ENCODE measurements around the gene BRF1.

Gene BRF1

DNA sequence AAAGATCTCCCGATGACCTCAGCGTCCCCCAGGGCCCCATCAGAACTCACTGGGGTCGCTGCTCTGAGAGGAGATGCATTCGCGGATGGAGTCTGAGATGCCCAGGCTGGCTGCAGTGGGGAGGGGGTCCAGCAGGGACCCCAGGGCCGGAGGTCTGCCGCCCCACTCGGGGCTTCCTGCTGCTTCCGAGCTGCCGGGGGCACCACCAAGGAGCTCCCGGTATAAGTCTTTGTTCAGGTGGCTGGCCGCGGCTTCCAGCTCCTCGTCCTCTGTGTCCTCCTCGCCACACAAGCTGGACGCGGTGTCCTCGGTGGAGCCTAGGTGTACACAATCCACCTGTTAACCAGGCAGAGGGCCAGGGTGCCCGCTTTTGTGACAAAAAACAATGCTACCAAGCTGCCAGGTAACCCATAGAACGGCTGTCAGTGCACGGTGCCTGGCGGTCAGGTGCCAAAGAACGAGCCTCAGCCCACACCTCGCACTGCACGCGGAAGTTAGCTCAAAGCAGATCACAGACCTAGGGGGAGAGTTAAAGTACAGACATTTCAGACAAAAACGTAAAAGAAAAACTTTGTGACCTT, 79.1 kb downstream of the BRF1 start:
- H3F3A ChIP-seq (ENCODE audit: control insufficient read depth, insufficient read depth): no peaks in the 10 kb centered on the region

DNA sequence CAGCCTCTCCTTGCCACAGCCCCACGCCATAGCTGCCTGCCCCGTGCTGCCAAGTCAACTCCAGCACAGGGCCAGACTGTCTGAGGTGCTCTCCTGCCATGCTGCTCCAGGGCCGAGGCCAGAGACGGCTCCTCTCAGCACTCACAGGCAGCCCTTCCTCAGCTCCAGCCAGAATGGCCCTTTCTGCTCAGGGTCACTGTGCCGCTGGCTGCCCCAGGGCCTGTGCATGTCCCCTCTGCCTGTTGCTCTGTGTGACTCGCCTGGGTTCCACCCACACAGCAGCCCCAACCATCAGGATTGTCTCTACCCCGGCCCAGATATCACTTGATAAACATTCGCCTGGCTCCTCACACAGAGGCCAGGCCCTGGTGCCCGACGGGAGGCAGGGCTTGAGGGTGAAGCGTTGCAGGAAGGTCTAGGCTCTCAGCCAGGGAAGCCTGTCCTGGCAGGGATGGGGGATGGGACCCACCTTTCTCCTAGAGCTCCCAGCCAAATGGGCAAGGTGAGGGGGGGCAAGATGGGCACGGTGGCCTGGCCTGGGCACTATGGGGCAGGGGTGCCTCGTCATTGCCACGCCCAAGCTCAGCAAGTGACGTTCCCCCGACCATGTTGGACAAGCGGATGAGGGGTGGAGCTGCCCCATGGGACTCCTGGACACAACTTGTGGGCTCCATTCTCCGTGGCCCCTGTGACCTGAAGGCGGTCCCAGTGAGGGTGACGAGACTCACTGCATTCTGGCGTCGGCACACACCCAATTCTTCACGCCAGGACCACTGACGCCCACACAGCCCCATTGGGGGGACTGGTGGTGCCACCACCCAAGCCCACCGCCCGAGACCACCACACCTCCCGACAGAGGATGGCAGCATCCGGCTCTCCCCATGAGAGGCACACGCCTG, 79.9 kb downstream of the BRF1 start:
- Histone ChIP-seq H3K9me2 (replicated peaks; ENCODE audit: control insufficient read depth, low read length) (no peaks in the 10 kb centered on the region), H3K9me3 (ENCODE audit: control insufficient read depth, insufficient read depth, low read length) (no peaks in the 10 kb centered on the region; the same call in 1 of the 2 replicates), H3K4me3 (ENCODE audit: low read length) (no peak overlapping the region), H3K27me3 (ENCODE audit: control insufficient read depth, low read length) (no peaks in the 10 kb centered on the region), H3K27ac (ENCODE audit: low read depth, low read length) (no peak overlapping the region), H4K20me1 (ENCODE audit: control insufficient read depth, insufficient read depth, low read depth, low read length) (no peaks in the 10 kb centered on the region), H3K4me1 (ENCODE audit: control insufficient read depth, low read length) (no peaks in the 10 kb centered on the region), H3K36me3 (ENCODE audit: control insufficient read depth, low read length) (peaks cover 7% of the 10 kb centered on the region), H3F3A (ENCODE audit: control insufficient read depth, insufficient read depth) (no peaks in the 10 kb centered on the region; the same call in 1 of the 2 replicates), H3K79me2 (ENCODE audit: control insufficient read depth, low read length) (no peaks in the 10 kb centered on the region), H3K4me2 (ENCODE audit: low read length) (no peak overlapping the region)
- no peak for TF ChIP-seq EZH2phosphoT487 (IDR thresholded peaks at IDR 0.05; ENCODE audit: borderline replicate concordance, low read length)
- TF ChIP-seq, protein P1, sequence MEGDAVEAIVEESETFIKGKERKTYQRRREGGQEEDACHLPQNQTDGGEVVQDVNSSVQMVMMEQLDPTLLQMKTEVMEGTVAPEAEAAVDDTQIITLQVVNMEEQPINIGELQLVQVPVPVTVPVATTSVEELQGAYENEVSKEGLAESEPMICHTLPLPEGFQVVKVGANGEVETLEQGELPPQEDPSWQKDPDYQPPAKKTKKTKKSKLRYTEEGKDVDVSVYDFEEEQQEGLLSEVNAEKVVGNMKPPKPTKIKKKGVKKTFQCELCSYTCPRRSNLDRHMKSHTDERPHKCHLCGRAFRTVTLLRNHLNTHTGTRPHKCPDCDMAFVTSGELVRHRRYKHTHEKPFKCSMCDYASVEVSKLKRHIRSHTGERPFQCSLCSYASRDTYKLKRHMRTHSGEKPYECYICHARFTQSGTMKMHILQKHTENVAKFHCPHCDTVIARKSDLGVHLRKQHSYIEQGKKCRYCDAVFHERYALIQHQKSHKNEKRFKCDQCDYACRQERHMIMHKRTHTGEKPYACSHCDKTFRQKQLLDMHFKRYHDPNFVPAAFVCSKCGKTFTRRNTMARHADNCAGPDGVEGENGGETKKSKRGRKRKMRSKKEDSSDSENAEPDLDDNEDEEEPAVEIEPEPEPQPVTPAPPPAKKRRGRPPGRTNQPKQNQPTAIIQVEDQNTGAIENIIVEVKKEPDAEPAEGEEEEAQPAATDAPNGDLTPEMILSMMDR (IDR thresholded peaks at IDR 0.05; ENCODE audit: low read depth, low read length, poor library complexity, severe bottlenecking): no peak

More for the DNA sequence above, 79.1 kb downstream of the BRF1 start:
- Histone ChIP-seq H3K4me3 (ENCODE audit: low read length) (no peak overlapping the region), H3K9me2 (replicated peaks; ENCODE audit: control insufficient read depth, low read length) (no peaks in the 10 kb centered on the region), H3K36me3 (ENCODE audit: control insufficient read depth, low read length) (peaks cover 10% of the 10 kb centered on the region), H3K27me3 (ENCODE audit: control insufficient read depth, low read length) (no peaks in the 10 kb centered on the region), H3K9me3 (ENCODE audit: control insufficient read depth, insufficient read depth, low read length) (no peaks in the 10 kb centered on the region), H4K20me1 (ENCODE audit: control insufficient read depth, insufficient read depth, low read depth, low read length) (no peaks in the 10 kb centered on the region), H3K79me2 (ENCODE audit: control insufficient read depth, low read length) (no peaks in the 10 kb centered on the region), H3K27ac (ENCODE audit: low read depth, low read length) (no peak overlapping the region), H3K4me2 (ENCODE audit: low read length) (no peak overlapping the region), H3K4me1 (ENCODE audit: control insufficient read depth, low read length) (no peaks in the 10 kb centered on the region)
- TF ChIP-seq, protein P1 (IDR thresholded peaks at IDR 0.05; ENCODE audit: low read depth, low read length, poor library complexity, severe bottlenecking): no peak
- no peak for TF ChIP-seq EZH2phosphoT487 (IDR thresholded peaks at IDR 0.05; ENCODE audit: borderline replicate concordance, low read length)

DNA sequence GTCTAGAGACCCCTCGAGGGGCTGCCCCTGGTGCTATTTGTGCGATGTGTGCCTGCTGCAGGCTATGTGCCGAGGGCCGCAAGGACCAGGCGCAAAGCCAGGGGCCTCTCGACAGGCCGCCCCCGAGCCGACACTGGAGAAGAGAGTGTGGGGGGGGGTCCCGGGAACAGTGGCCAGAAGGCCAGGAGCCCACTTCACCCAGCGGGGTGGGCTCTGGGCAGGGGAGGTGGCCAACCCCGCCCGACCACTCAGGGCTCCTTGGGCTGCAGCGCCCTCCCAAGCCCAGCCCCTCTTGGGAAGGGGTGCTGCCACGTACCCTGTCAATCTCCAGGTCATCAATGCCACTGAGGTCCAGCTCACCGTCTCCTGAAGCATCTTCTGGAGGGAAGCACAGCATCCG, 81.0 kb downstream of the BRF1 start:
- H3K4me3 ChIP-seq (ENCODE audit: low read length): no peak overlapping the region
- H3K4me1 ChIP-seq (ENCODE audit: control insufficient read depth, low read length): no peaks in the 10 kb centered on the region
- no peaks in the 10 kb centered on the region for H3K79me2 ChIP-seq (ENCODE audit: control insufficient read depth, low read length)
- no peaks in the 10 kb centered on the region for H3K9me2 ChIP-seq (replicated peaks; ENCODE audit: control insufficient read depth, low read length)
- H4K20me1 ChIP-seq (ENCODE audit: control insufficient read depth, insufficient read depth, low read depth, low read length): no peaks in the 10 kb centered on the region
- H3K4me2 ChIP-seq (ENCODE audit: low read length): no peak overlapping the region
- H3K9me3 ChIP-seq (ENCODE audit: control insufficient read depth, insufficient read depth, low read length): no peaks in the 10 kb centered on the region; the same call in 1 of the 2 replicates
- no peaks in the 10 kb centered on the region; the same call in 1 of the 2 replicates for H3F3A ChIP-seq (ENCODE audit: control insufficient read depth, insufficient read depth)
- TF ChIP-seq, protein P1 (IDR thresholded peaks at IDR 0.05; ENCODE audit: low read depth, low read length, poor library complexity, severe bottlenecking): no peak
- TF ChIP-seq EZH2phosphoT487 (IDR thresholded peaks at IDR 0.05; ENCODE audit: borderline replicate concordance, low read length): no peak
- peaks cover 6% of the 10 kb centered on the region; the same call in 1 of the 2 replicates for H3K36me3 ChIP-seq (ENCODE audit: control insufficient read depth, low read length)
- H3K27me3 ChIP-seq (ENCODE audit: control insufficient read depth, low read length): no peaks in the 10 kb centered on the region
- H3K27ac ChIP-seq (ENCODE audit: low read depth, low read length): no peak overlapping the region

Data from DOHH2 (cell line).